ENCODE data around the gene BFSP2.

DNA sequence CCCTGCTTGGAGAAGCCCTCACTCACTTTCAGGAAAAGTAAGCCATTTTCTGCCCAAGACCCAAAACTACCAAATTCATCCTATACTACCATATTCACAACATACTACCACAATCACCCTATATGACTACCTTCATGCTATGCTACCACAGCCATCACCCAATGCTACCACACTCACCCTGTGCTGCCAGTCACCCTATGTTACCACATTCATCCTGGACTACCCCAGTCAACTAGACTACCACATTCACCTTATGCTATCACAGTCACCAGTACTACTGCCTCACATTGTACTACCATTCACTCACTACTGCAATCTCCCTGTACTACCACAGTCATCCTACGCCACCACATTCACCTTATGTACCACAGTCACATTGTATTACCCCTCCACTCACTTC lies 115.3 kb downstream of the BFSP2 start:
- TF ChIP-seq, protein P1, sequence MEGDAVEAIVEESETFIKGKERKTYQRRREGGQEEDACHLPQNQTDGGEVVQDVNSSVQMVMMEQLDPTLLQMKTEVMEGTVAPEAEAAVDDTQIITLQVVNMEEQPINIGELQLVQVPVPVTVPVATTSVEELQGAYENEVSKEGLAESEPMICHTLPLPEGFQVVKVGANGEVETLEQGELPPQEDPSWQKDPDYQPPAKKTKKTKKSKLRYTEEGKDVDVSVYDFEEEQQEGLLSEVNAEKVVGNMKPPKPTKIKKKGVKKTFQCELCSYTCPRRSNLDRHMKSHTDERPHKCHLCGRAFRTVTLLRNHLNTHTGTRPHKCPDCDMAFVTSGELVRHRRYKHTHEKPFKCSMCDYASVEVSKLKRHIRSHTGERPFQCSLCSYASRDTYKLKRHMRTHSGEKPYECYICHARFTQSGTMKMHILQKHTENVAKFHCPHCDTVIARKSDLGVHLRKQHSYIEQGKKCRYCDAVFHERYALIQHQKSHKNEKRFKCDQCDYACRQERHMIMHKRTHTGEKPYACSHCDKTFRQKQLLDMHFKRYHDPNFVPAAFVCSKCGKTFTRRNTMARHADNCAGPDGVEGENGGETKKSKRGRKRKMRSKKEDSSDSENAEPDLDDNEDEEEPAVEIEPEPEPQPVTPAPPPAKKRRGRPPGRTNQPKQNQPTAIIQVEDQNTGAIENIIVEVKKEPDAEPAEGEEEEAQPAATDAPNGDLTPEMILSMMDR (IDR thresholded peaks at IDR 0.05): no peak
- TF ChIP-seq POLR2A (IDR thresholded peaks at IDR 0.05): no peak
